Esophagus squamous epithelium (tissue), 5 donors: ENCODE measurements around the gene APH1B. TPM values are rescaled to one million over a fixed set of nuclear protein-coding genes. Genes with fewer than 3 reads are reported as not detected.

Experiments
- DNase-seq: peaks from one replicate; lab custom pipeline; 2025; lab: John Stamatoyannopoulos, UW
- H3K27ac ChIP-seq, 4 donors: fragments of 200-600 bp; sonication (generic); one replicate each; pipeline ENCODE4 v1.5.1; 2016 to 2019; ENCODE audit warnings: mild to moderate bottlenecking in 1 of 4
- H3K27me3 ChIP-seq, 4 donors: fragments of 200-600 bp; sonication (generic); 1 replicate in 3 of 4; 2 replicates in 1 of 4; pipeline versions ENCODE4 v1.5.1 to v1.6.0; 2017 to 2021; ENCODE audit warnings: antibody characterized with exemption in 1 of 4
- H3K36me3 ChIP-seq, 3 donors: fragments of 200-600 bp; sonication (generic); one replicate each; pipeline ENCODE4 v1.5.1; 2016 to 2019
- H3K4me1 ChIP-seq, 3 donors: fragments of 200-600 bp; sonication (generic); one replicate each; pipeline ENCODE4 v1.5.1; 2017 to 2019
- H3K4me3 ChIP-seq, 4 donors: fragments of 200-600 bp; sonication (generic); 1 replicate in 3 of 4; 2 replicates in 1 of 4; pipeline ENCODE4 v1.5.1; 2016 to 2019; ENCODE audit warnings: mild to moderate bottlenecking in 2 of 4, moderate library complexity in 1 of 4
- H3K9me3 ChIP-seq, 3 donors: fragments of 200-600 bp; sonication (generic); one replicate each; pipeline ENCODE4 v1.5.1; 2016 to 2019
- CTCF ChIP-seq, 6 experiments: fragments of 450-650 bp in 4 of 6; fragments of 200-600 bp in 2 of 6; sonication (generic) in 2 of 6; IDR thresholded peaks; one replicate each; pipeline ENCODE4 v1.5.1; 2016 to 2019; ENCODE audit warnings: antibody characterized with exemption in 6 of 6, mild to moderate bottlenecking in 4 of 6, moderate library complexity in 4 of 6
- POLR2A ChIP-seq, 4 donors: fragments of 450-650 bp; IDR thresholded peaks; one replicate each; pipeline ENCODE4 v1.6.1; 2017; ENCODE audit warnings: antibody characterized with exemption in 4 of 4, mild to moderate bottlenecking in 4 of 4, moderate library complexity in 3 of 4
- WGBS, 2 donors: methylation state at CpG; one replicate each; pipeline ENCODE4 v1.1.5; 2018; 5-methylcytosine and 5-hydroxymethylcytosine counted together
- intact Hi-C: fragments of 100-400 bp; cut with DNase I; formaldehyde crosslinking; loops from one replicate; pipeline ENCODE4 v1.15.0; 2022
- total RNA-seq, 4 donors: library from RNA; depleted of rRNA; stranded (reverse); fragments of >200 nt; gene quantifications; one replicate each; pipeline ENCODE4 v1.1.0, GENCODE V29; 2016
- donor health status: DM: yes; HTN: yes; CAD: no.

The APH1B gene
- total RNA-seq, 4 donors from 2014 or later: 0.53 to 7.8 (median 3.3) TPM

- peaks cover 30 to 98% (median 57%) of the 10 kb centered on the region in 3 donors for H3K4me1 ChIP-seq
These were observed 75.4 kb downstream of the APH1B start for GRCh38 chr15:63352808-63353207.

GRCh38 chr15:63353261-63353660, 75.9 kb downstream of the APH1B start:
- Histone ChIP-seq H3K36me3 (peaks cover 0 to 8% (median 0%) of the 10 kb centered on the region in 3 donors), H3K27ac (peak overlapping the region in 3 of 4 donors; percentile 28 to 88 (median 80)), H3K27me3 (no peaks in the 10 kb centered on the region), H3K4me3 (no peak overlapping the region), H3K9me3 (no peaks in the 10 kb centered on the region), H3K4me1 (peaks cover 25 to 95% (median 53%) of the 10 kb centered on the region in 3 donors)
- WGBS, 2 donors: 60 to 83% methylated on average over 7 to 8 of the region's 8 CpGs
- intact Hi-C loops: no loop called here
- DNase-seq: no peak
- TF ChIP-seq CTCF (IDR thresholded peaks at IDR 0.05) (no peak), POLR2A (IDR thresholded peaks at IDR 0.05) (no peak)

More at GRCh38 chr15:63352808-63353207, 75.4 kb downstream of the APH1B start:
- TF ChIP-seq CTCF (IDR thresholded peaks at IDR 0.05) (no peak), POLR2A (IDR thresholded peaks at IDR 0.05) (no peak)
- H3K4me3 ChIP-seq: no peak overlapping the region
- peaks cover 0 to 8% (median 0%) of the 10 kb centered on the region in 3 donors for H3K36me3 ChIP-seq
- H3K27ac ChIP-seq: peak overlapping the region; percentile 80 to 88 (median 84)
- no peaks in the 10 kb centered on the region for H3K9me3 ChIP-seq
- H3K27me3 ChIP-seq: no peaks in the 10 kb centered on the region
- intact Hi-C loops: no loop called here
- DNase-seq: no peak
- 70 to 80% methylated on average over 4 of the region's 4 CpGs for WGBS, 2 donors

GRCh38 chr15:63353887-63354286, 76.5 kb downstream of the APH1B start:
- H3K4me3 ChIP-seq: no peak overlapping the region
- peaks cover 19 to 89% (median 46%) of the 10 kb centered on the region in 3 donors for H3K4me1 ChIP-seq
- H3K9me3 ChIP-seq: no peaks in the 10 kb centered on the region
- intact Hi-C loops: no loop called here
- H3K36me3 ChIP-seq: peaks cover 0 to 8% (median 0%) of the 10 kb centered on the region in 3 donors
- no peak for DNase-seq
- H3K27ac ChIP-seq: peak overlapping the region in 2 of 4 donors; percentile 52 to 88
- TF ChIP-seq CTCF (IDR thresholded peaks at IDR 0.05) (no peak), POLR2A (IDR thresholded peaks at IDR 0.05) (no peak)
- WGBS, 2 donors: 78 to 90% methylated on average over 5 of the region's 5 CpGs
- H3K27me3 ChIP-seq: no peaks in the 10 kb centered on the region

- WGBS, 2 donors: 57 to 72% methylated on average over 13 to 19 of the region's 22 CpGs
- H3K9me3 ChIP-seq: no peaks in the 10 kb centered on the region
- peaks cover 0 to 8% (median 0%) of the 10 kb centered on the region in 3 donors for H3K36me3 ChIP-seq
- TF ChIP-seq CTCF (IDR thresholded peaks at IDR 0.05) (no peak), POLR2A (IDR thresholded peaks at IDR 0.05) (no peak)
- no peak overlapping the region for H3K4me3 ChIP-seq
- peak overlapping the region in 2 of 4 donors; percentile 52 to 88 for H3K27ac ChIP-seq
- H3K4me1 ChIP-seq: peaks cover 14 to 78% (median 37%) of the 10 kb centered on the region in 3 donors
- DNase-seq: no peak
- H3K27me3 ChIP-seq: no peaks in the 10 kb centered on the region
- intact Hi-C loops: no loop called here
These were observed 77.6 kb downstream of the APH1B start for GRCh38 chr15:63354821-63355650.

- DNase-seq: no peak
- Histone ChIP-seq H3K27me3 (no peaks in the 10 kb centered on the region), H3K36me3 (peaks cover 0 to 18% (median 0%) of the 10 kb centered on the region in 3 donors), H3K9me3 (no peaks in the 10 kb centered on the region), H3K4me3 (no peak overlapping the region), H3K4me1 (peaks cover 3 to 64% (median 22%) of the 10 kb centered on the region in 3 donors), H3K27ac (peak overlapping the region; percentile 57 to 76 (median 70))
- intact Hi-C loops: no loop called here
- no peak for TF ChIP-seq POLR2A (IDR thresholded peaks at IDR 0.05)
- peak in 2 of 6 experiments; percentile 16 to 38 for TF ChIP-seq CTCF (IDR thresholded peaks at IDR 0.05)
- 37 to 59% methylated on average over 4 of the region's 4 CpGs for WGBS, 2 donors
These were observed 79.7 kb downstream of the APH1B start for GRCh38 chr15:63357061-63357460.
